H1 (cell line): ENCODE results near the gene C3orf20. TPM values are rescaled to one million over a fixed set of nuclear protein-coding genes. Genes with fewer than 3 reads are reported as not detected.

Experiments used
- CTCF ChIA-PET: fragments of 300-600 bp; sonication (Branson Sonifier 250); formaldehyde crosslinking; loops from one replicate; lab custom pipeline; 2021; ENCODE audit not compliant: partially characterized antibody; lab: Charles Lee
- POLR2A ChIA-PET: fragments of 300-600 bp; sonication (Branson Sonifier 250); formaldehyde crosslinking; loops from one replicate; lab custom pipeline; 2021; ENCODE audit warnings: inconsistent platforms; ENCODE audit not compliant: partially characterized antibody; lab: Charles Lee
- DNase-seq, 2 experiments: peaks; one replicate each; pipeline versions ENCODE4 v3.0.0 to v3.0.0-alpha.2; 2010 to 2022; ENCODE audit warnings: low spot score in 2 of 2, low read depth in 1 of 2, mixed read lengths in 1 of 2
- FAIRE-seq: peaks from 2 replicates; lab custom pipeline; 2011; peaks lifted over from hg19 to GRCh38; lab: Jason Lieb, UNC
- H2AFZ ChIP-seq: 2 replicates; pipeline ENCODE4 v1.8.1; 2012; ENCODE audit warnings: low read length, inconsistent platforms
- H2AK5ac ChIP-seq: 2 replicates; pipeline ENCODE4 v1.6.1; 2013; ENCODE audit warnings: low read depth, low read length
- H2BK120ac ChIP-seq: replicated peaks from 2 replicates; pipeline ENCODE3; 2013; ENCODE audit warnings: low read depth, low read length, inconsistent platforms
- H2BK12ac ChIP-seq: 2 replicates; pipeline ENCODE4 v1.6.1; 2013; ENCODE audit warnings: low read depth, low read length
- H2BK15ac ChIP-seq: 2 replicates; pipeline ENCODE4 v1.6.1; 2013; ENCODE audit warnings: low read length
- H2BK20ac ChIP-seq: 2 replicates; pipeline ENCODE4 v1.6.1; 2013; ENCODE audit warnings: low read length
- H2BK5ac ChIP-seq: 2 replicates; pipeline ENCODE4 v1.6.1; 2013; ENCODE audit warnings: low read depth, low read length
- H3K14ac ChIP-seq: 2 replicates; pipeline ENCODE4 v1.6.1; 2013; ENCODE audit warnings: inconsistent platforms; ENCODE audit not compliant: insufficient read length
- H3K18ac ChIP-seq: 2 replicates; pipeline ENCODE4 v1.6.1; 2013; ENCODE audit warnings: low read length; ENCODE audit errors: extremely low read depth
- H3K23ac ChIP-seq: 2 replicates; pipeline ENCODE4 v1.6.1; 2013; ENCODE audit warnings: inconsistent platforms; ENCODE audit not compliant: insufficient read length
- H3K23me2 ChIP-seq: 2 replicates; pipeline ENCODE4 v1.6.1; 2013; ENCODE audit warnings: low read depth, low read length
- H3K27ac ChIP-seq: 2 replicates; pipeline ENCODE4 v1.6.1; 2011; ENCODE audit warnings: low read depth, low read length, inconsistent platforms
- H3K27me3 ChIP-seq, 4 experiments: replicated peaks in 1 of 4; 1 replicate in 1 of 4; 2 replicates in 3 of 4; pipeline versions ENCODE4 v1.6.1 to v1.8.1; 2011 to 2013; ENCODE audit warnings: low read length in 3 of 4, mild to moderate bottlenecking in 3 of 4, inconsistent platforms in 2 of 4, mixed read lengths in 2 of 4, moderate library complexity in 1 of 4; ENCODE audit not compliant: control insufficient read depth in 3 of 4, insufficient read depth in 3 of 4; ENCODE audit errors: extremely low read depth in 1 of 4
- H3K36me3 ChIP-seq, 4 experiments: 2 replicates each; pipeline versions ENCODE4 v1.6.1 to v1.8.1; 2011 to 2013; ENCODE audit warnings: mild to moderate bottlenecking in 4 of 4, low read length in 3 of 4, moderate library complexity in 2 of 4, control low read depth in 1 of 4, inconsistent platforms in 1 of 4; ENCODE audit not compliant: insufficient read depth in 4 of 4, control insufficient read depth in 2 of 4
- H3K4ac ChIP-seq: replicated peaks from 2 replicates; pipeline ENCODE3; 2013; ENCODE audit warnings: low read length, low read depth, mixed read lengths, inconsistent platforms; ENCODE audit not compliant: insufficient read length
- H3K4me1 ChIP-seq, 4 experiments: replicated peaks in 1 of 4; 1 replicate in 1 of 4; 2 replicates in 3 of 4; pipeline versions ENCODE4 v1.6.1 to v1.8.1; 2011 to 2013; ENCODE audit warnings: low read length in 3 of 4, inconsistent platforms in 2 of 4, mixed read lengths in 1 of 4; ENCODE audit not compliant: insufficient read depth in 4 of 4, control insufficient read depth in 3 of 4
- H3K4me2 ChIP-seq, 2 experiments: 2 replicates each; pipeline versions ENCODE4 v1.6.1 to v1.8.1; 2011 to 2013; ENCODE audit warnings: low read depth in 2 of 2, low read length in 2 of 2, control low read depth in 1 of 2, inconsistent platforms in 1 of 2, mild to moderate bottlenecking in 1 of 2; ENCODE audit not compliant: insufficient read depth in 1 of 2
- H3K4me3 ChIP-seq, 4 experiments: fragments of 200-600, 300-600 bp in 1 of 4; sonication (generic), shearing (Covaris generic), sonication (Bioruptor Twin) in 1 of 4; 2 replicates each; pipeline versions ENCODE4 v1.5.1 to v1.8.1; 2011 to 2016; ENCODE audit warnings: low read length in 4 of 4, low read depth in 3 of 4, control low read depth in 2 of 4, inconsistent platforms in 2 of 4, mild to moderate bottlenecking in 2 of 4, mixed read lengths in 1 of 4, moderate library complexity in 1 of 4; ENCODE audit not compliant: insufficient read depth in 2 of 4; ENCODE audit errors: extremely low read depth in 1 of 4
- H3K56ac ChIP-seq: replicated peaks from 2 replicates; pipeline ENCODE3; 2013; ENCODE audit warnings: low read depth, mild to moderate bottlenecking, mixed read lengths, low read length, inconsistent platforms; ENCODE audit not compliant: insufficient read length
- H3K79me1 ChIP-seq: 2 replicates; pipeline ENCODE4 v1.6.1; 2013; ENCODE audit warnings: low read depth, low read length, control low read depth
- H3K79me2 ChIP-seq, 2 experiments: 2 replicates each; pipeline versions ENCODE4 v1.6.1 to v1.8.1; 2012 to 2013; ENCODE audit warnings: low read length in 2 of 2, mild to moderate bottlenecking in 2 of 2, inconsistent platforms in 1 of 2; ENCODE audit not compliant: insufficient read depth in 2 of 2, control insufficient read depth in 1 of 2
- H3K9ac ChIP-seq, 4 experiments: replicated peaks in 1 of 4; 1 replicate in 1 of 4; 2 replicates in 3 of 4; pipeline versions ENCODE4 v1.6.1 to v1.8.1; 2011 to 2013; ENCODE audit warnings: low read depth in 3 of 4, low read length in 3 of 4, control low read depth in 2 of 4, mild to moderate bottlenecking in 2 of 4, moderate library complexity in 2 of 4, inconsistent platforms in 1 of 4; ENCODE audit errors: extremely low read depth in 1 of 4
- H3K9me3 ChIP-seq, 2 experiments: 2 replicates each; pipeline versions ENCODE4 v1.6.1 to v1.8.1; 2012 to 2013; ENCODE audit warnings: mild to moderate bottlenecking in 2 of 2, moderate library complexity in 2 of 2, control low read depth in 1 of 2, inconsistent platforms in 1 of 2, low read depth in 1 of 2, low read length in 1 of 2, mixed read lengths in 1 of 2; ENCODE audit not compliant: insufficient read depth in 2 of 2
- H4K20me1 ChIP-seq, 2 experiments: replicated peaks in 1 of 2; 2 replicates each; pipeline versions ENCODE3 to v1.8.1; 2011 to 2013; ENCODE audit warnings: inconsistent platforms in 2 of 2, low read length in 2 of 2, mild to moderate bottlenecking in 1 of 2; ENCODE audit not compliant: insufficient read depth in 2 of 2, control insufficient read depth in 1 of 2
- H4K5ac ChIP-seq: 2 replicates; pipeline ENCODE4 v1.6.1; 2013; ENCODE audit warnings: low read length, low read depth, mixed read lengths, inconsistent platforms; ENCODE audit not compliant: insufficient read length
- H4K8ac ChIP-seq: 2 replicates; pipeline ENCODE4 v1.8.0; 2013; ENCODE audit warnings: mild to moderate bottlenecking, moderate library complexity, low read length, inconsistent platforms; ENCODE audit not compliant: insufficient read depth; ENCODE audit errors: extremely low read depth
- H4K91ac ChIP-seq: replicated peaks from 2 replicates; pipeline ENCODE3; 2013; ENCODE audit warnings: low read length, mixed read lengths, inconsistent platforms; ENCODE audit not compliant: insufficient read length
- NRF1 ChIP-seq: IDR thresholded peaks from 2 replicates; pipeline ENCODE4 v1.6.1; 2011; ENCODE audit warnings: mild to moderate bottlenecking, low read depth, low read length, improper control_type of control experiment
- PHF8 ChIP-seq: fragments of 200-600 bp; sonication (generic); conservative IDR thresholded peaks from 2 replicates; pipeline ENCODE4 v1.7.1; 2012; ENCODE audit warnings: low read depth, mild to moderate bottlenecking, inconsistent platforms, low read length, moderate library complexity
- RNF2 ChIP-seq: fragments of 200-900, 300-1000 bp; sonication (generic); IDR thresholded peaks from 2 replicates; pipeline ENCODE4 v1.7.1; 2016; ENCODE audit warnings: borderline replicate concordance, low read depth, mild to moderate bottlenecking, antibody characterized with exemption, low read length; ENCODE audit not compliant: poor library complexity, severe bottlenecking; ENCODE audit errors: missing control alignments
- RXRA ChIP-seq: IDR thresholded peaks from 2 replicates; pipeline ENCODE4 v1.6.1; 2011; ENCODE audit warnings: low read depth, mild to moderate bottlenecking, low read length, moderate library complexity; ENCODE audit not compliant: insufficient read depth
- SAP30 ChIP-seq: fragments of 300-600 bp; sonication (generic); IDR thresholded peaks from 2 replicates; pipeline ENCODE4 v1.7.1; 2012; ENCODE audit warnings: low read length, moderate library complexity, mild to moderate bottlenecking, inconsistent platforms; ENCODE audit not compliant: insufficient read depth, insufficient replicate concordance
- WGBS, 2 experiments: shearing (Covaris generic) in 1 of 2; methylation state at CpG; one replicate each; pipeline versions ENCODE4 v1.1.6 to v1.1.7; 2013 to 2015; ENCODE audit warnings: low lambda C conversion rate in 2 of 2, mixed read lengths in 2 of 2, inconsistent platforms in 1 of 2, low coverage in 1 of 2, missing lambda C conversion rate in 1 of 2; ENCODE audit not compliant: insufficient replicate concordance in 2 of 2, insufficient coverage in 1 of 2, insufficient read length in 1 of 2; ENCODE audit errors: extremely low coverage in 1 of 2, missing lambda C conversion rate in 1 of 2; 5-methylcytosine and 5-hydroxymethylcytosine counted together
- polyA plus RNA-seq, 7 experiments: library from polyadenylated mRNA; depleted of rRNA in 3 of 7; stranded (reverse) in 5 of 7; unstranded in 2 of 7; fragments of >200 nt in 5 of 7; fragments of 200-250 nt in 2 of 7; gene quantifications; 1 replicate in 5 of 7; 2 replicates in 1 of 7; 4 replicates in 1 of 7; pipeline versions ENCODE4 v1.2.1 to v1.2.3, GENCODE V29; 2011 to 2013; ENCODE audit warnings: missing spikeins in 2 of 7, mixed read lengths in 2 of 7
- total RNA-seq: library from RNA; stranded (reverse); fragmentation: NEBNext Ultra II Directional; extraction: Animal tissue kit (Norgen Biotek cat#: 25700); gene quantifications from 2 replicates; pipeline ENCODE4 v1.2.1, GENCODE V29; 2021

The C3orf20 gene
- total and polyA plus RNA-seq, 2 of the 8 experiments (the other 6 are each of a cell fraction or from before 2014, with no cell fraction given): not detected

- no peak for DNase-seq
- CTCF ChIA-PET: interaction anchor here (1.6 to 12.7 kb wide), 4 partner anchors 26 to 132 kb away, joined by 3 to 308 read pairs (median 60); no protein-coding TSS in a partner anchor
These were observed 111.4 kb downstream of the C3orf20 start for GRCh38 chr3:14786369-14786768.

More at GRCh38 chr3:14786369-14786768, 111.4 kb downstream of the C3orf20 start:
- Histone ChIP-seq H2BK15ac (no peak overlapping the region), H3K4me1 (peaks cover 2 to 9% (median 6%) of the 10 kb centered on the region in 4 experiments; a peak in 5 of 7 replicates), H3K4me3 (no peak overlapping the region), H2BK12ac (no peak overlapping the region), H4K91ac (no peak overlapping the region), H3K27ac (no peak overlapping the region), H3K4me2 (no peak overlapping the region), H4K5ac (no peak overlapping the region), H3K79me1 (no peaks in the 10 kb centered on the region), H3K18ac (no peak overlapping the region), H3K56ac (no peak overlapping the region), H3K4ac (no peak overlapping the region), H3K9ac (no peak overlapping the region), H2AK5ac (no peak overlapping the region), H3K27me3 (0 out of 7 replicates have a peak, but pooled peaks cover 0 to 3% (median 0%) of the 10 kb centered on the region in 4 experiments), H4K8ac (no peak overlapping the region), H3K23me2 (no peaks in the 10 kb centered on the region), H3K36me3 (no peaks in the 10 kb centered on the region), H2BK20ac (no peak overlapping the region), H3K9me3 (no peaks in the 10 kb centered on the region), H2BK120ac (no peak overlapping the region), H3K14ac (no peak overlapping the region), H3K23ac (no peak overlapping the region), H2AFZ (no peak overlapping the region), H4K20me1 (no peaks in the 10 kb centered on the region), H3K79me2 (no peaks in the 10 kb centered on the region), H2BK5ac (no peak overlapping the region)
- POLR2A ChIA-PET: no interaction called here
- 84% methylated on average over 3 of the region's 3 CpGs; no CpG with 5 or more reads in 1 of the 2 experiments for WGBS, 2 experiments
- TF ChIP-seq RXRA (no peak), SAP30 (no peak), PHF8 (no peak), NRF1 (no peak), RNF2 (no peak)
- no peak for FAIRE-seq
